OCI-LY7 (cell line): ENCODE measurements around the gene RNASET2. TPM values are rescaled to one million over a fixed set of nuclear protein-coding genes. Genes with fewer than 3 reads are reported as not detected.

Source experiments
- BruUV-seq: library from RNA; stranded (reverse); fragments of 400-500 nt; replicated peaks from 2 replicates; lab custom pipeline; 2021; lab: Mats Ljungman, UMichigan
- CTCF ChIA-PET: fragments of 300-600 bp; sonication (Branson Sonifier 250); formaldehyde crosslinking; loops from one replicate; lab custom pipeline; 2022; ENCODE audit warnings: antibody characterized with exemption; ENCODE audit not compliant: unreplicated experiment; lab: Charles Lee
- POLR2A ChIA-PET: fragments of 300-600 bp; sonication (Branson Sonifier 250); formaldehyde crosslinking; loops from one replicate; lab custom pipeline; 2022; ENCODE audit warnings: antibody characterized with exemption; lab: Charles Lee
- DNase-seq: peaks from one replicate; pipeline ENCODE4 v3.0.0-alpha.2; 2015; ENCODE audit warnings: low spot score
- H2AFZ ChIP-seq: fragments of 200-600 bp; sonication (generic), shearing (Covaris generic); 2 replicates; pipeline ENCODE4 v1.6.1; 2014; ENCODE audit warnings: mild to moderate bottlenecking, antibody characterized with exemption, low read length, moderate library complexity
- H3K27ac ChIP-seq: fragments of 200-600 bp; sonication (generic); 2 replicates; pipeline ENCODE4 v1.5.1; 2014; ENCODE audit warnings: mixed run types, low read depth, mild to moderate bottlenecking, moderate library complexity, low read length, inconsistent platforms; ENCODE audit not compliant: poor library complexity, severe bottlenecking
- H3K36me3 ChIP-seq: fragments of 200-600 bp; sonication (generic); 2 replicates; pipeline ENCODE4 v1.6.1; 2014; ENCODE audit warnings: mild to moderate bottlenecking, antibody characterized with exemption, low read length, moderate library complexity, mixed read lengths; ENCODE audit not compliant: insufficient read depth
- H3K4me1 ChIP-seq: fragments of 200-600 bp; sonication (generic); 2 replicates; pipeline ENCODE4 v1.5.1; 2014; ENCODE audit warnings: mild to moderate bottlenecking, low read length; ENCODE audit not compliant: insufficient read depth, poor library complexity, severe bottlenecking
- H3K4me2 ChIP-seq: fragments of 200-600 bp; sonication (generic); 2 replicates; pipeline ENCODE4 v1.6.1; 2014; ENCODE audit warnings: mild to moderate bottlenecking, low read length
- H3K4me3 ChIP-seq: fragments of 200-600 bp; sonication (generic); 2 replicates; pipeline ENCODE4 v1.5.1; 2014; ENCODE audit warnings: mild to moderate bottlenecking, low read depth, low read length; ENCODE audit not compliant: poor library complexity, severe bottlenecking
- H3K79me2 ChIP-seq: fragments of 200-600 bp; sonication (generic); 2 replicates; pipeline ENCODE4 v1.6.1; 2016; ENCODE audit warnings: low read depth, mild to moderate bottlenecking, low read length, moderate library complexity, mixed read lengths; ENCODE audit not compliant: insufficient read depth
- H3K9me2 ChIP-seq: fragments of 200-600 bp; sonication (generic); 2 replicates; pipeline ENCODE4 v1.6.1; 2016; ENCODE audit warnings: mild to moderate bottlenecking, low read length, mixed read lengths; ENCODE audit not compliant: insufficient read depth
- H3K9me3 ChIP-seq: fragments of 200-600 bp; sonication (generic); 2 replicates; pipeline ENCODE4 v1.6.1; 2014; ENCODE audit warnings: mild to moderate bottlenecking, mixed run types, low read length, mixed read lengths
- H4K20me1 ChIP-seq: fragments of 200-600 bp; sonication (generic); 2 replicates; pipeline ENCODE4 v1.6.1; 2014; ENCODE audit warnings: mild to moderate bottlenecking, antibody characterized with exemption, low read length, moderate library complexity, mixed read lengths; ENCODE audit not compliant: insufficient read depth
- CTCF ChIP-seq: fragments of 200-600 bp; sonication (generic); conservative IDR thresholded peaks from 2 replicates; pipeline ENCODE4 v1.5.1; 2014; ENCODE audit warnings: mild to moderate bottlenecking, antibody characterized with exemption, low read length, moderate library complexity, mixed read lengths
- EZH2phosphoT487 ChIP-seq: fragments of 200-600 bp; sonication (generic); IDR thresholded peaks from 2 replicates; pipeline ENCODE4 v1.6.1; 2018; ENCODE audit warnings: low read depth, borderline replicate concordance, mild to moderate bottlenecking, mixed run types, antibody characterized with exemption, low read length, moderate library complexity, mixed read lengths
- intact Hi-C: fragments of 100-400 bp; cut with micrococcal nuclease; formaldehyde crosslinking; loops from one replicate; pipeline ENCODE4 v1.10.0; 2022; ENCODE audit not compliant: unreplicated experiment
- total RNA-seq, 2 experiments: library from RNA; depleted of rRNA in 1 of 2; stranded (reverse); fragments of >200 nt in 1 of 2; shearing (Covaris generic) in 1 of 2; gene quantifications; 2 replicates each; pipeline ENCODE4 v1.2.3, GENCODE V29; 2014 to 2022

The RNASET2 gene
- total RNA-seq, 2 experiments from 2014 or later: 71.7 to 105 TPM

DNA sequence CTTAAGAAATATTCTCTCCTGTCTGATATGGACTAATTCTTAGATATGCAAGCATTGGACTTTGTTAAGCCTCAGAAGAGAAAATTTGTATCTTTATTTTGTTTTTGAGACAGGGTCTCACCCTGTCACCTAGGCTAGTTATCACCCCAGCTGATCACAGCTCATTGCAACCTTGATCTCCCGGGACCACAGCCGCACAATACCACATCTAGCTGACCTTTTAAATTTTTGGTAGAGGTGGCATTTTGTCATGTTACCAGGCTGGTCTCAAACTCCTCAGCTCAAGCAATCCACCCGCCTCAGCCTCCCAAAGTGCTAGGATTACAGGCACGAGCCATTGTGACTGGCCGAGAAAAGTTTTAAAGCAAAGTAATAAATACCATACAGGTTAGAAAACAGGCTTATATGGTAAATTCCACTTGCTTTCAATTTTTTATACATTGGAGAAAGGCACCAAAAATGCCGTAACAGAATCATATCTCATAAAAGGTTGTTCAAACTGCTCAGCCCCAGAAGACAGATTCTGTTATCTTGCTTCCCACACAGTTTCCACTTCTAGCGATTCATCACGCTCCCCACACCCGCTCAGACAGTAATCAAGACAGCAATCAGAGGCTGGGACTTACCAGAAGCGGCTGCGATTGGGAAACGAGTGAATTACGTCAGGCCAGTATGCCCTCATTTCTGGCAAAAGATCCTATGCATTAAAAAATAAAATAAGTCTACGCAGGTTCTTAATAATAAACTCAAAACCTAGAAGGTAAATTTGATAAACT, 13.8 kb downstream of the RNASET2 start:
- no TSS peak for BruUV-seq
- DNase-seq: no peak
- POLR2A ChIA-PET: interaction anchor here (0.9 to 1.1 kb wide), 2 partner anchors 11 to 17 kb away, joined by 3 read pairs; no protein-coding TSS in a partner anchor

DNA sequence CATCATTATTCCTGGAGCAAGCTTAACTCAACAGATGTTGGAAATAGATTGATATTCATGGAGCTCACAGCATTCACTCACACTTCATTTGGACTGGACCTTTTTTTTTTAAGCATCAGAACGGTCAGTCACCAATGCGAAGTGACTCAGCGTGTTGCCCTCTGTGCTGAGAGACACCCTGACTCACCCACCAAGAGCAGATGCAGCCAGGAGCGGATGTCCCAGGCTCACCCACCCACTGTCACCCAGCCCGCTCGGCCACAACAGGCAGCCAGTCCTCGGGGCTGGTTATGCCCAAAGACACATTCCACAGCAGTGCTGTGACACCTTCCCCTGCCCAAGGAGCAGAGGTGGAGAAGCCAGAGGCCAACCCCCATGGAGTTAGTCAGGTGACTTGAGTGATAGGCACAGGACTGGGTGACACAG, 15.7 kb downstream of the RNASET2 start:
- no TSS peak for BruUV-seq
- no peaks in the 10 kb centered on the region for H3K79me2 ChIP-seq
- DNase-seq: no peak
- TF ChIP-seq EZH2phosphoT487: no peak
- no peak for TF ChIP-seq CTCF
- no peaks in the 10 kb centered on the region for H3K9me3 ChIP-seq
- no peak overlapping the region for H3K4me3 ChIP-seq
- peaks cover 86% of the 10 kb centered on the region for H3K36me3 ChIP-seq
- intact Hi-C loops: no loop called here
- peaks cover 9% of the 10 kb centered on the region for H3K4me1 ChIP-seq
- H2AFZ ChIP-seq: no peak overlapping the region
- ChIA-PET CTCF (interaction anchor here (0.6 kb wide), 1 partner anchor 10 kb away, joined by 4 read pairs; no protein-coding TSS in a partner anchor), POLR2A (no interaction called here)
- no peaks in the 10 kb centered on the region for H3K9me2 ChIP-seq
- no peak overlapping the region for H3K4me2 ChIP-seq
- no peaks in the 10 kb centered on the region for H4K20me1 ChIP-seq
- H3K27ac ChIP-seq: no peak overlapping the region

More for the DNA sequence above, 13.8 kb downstream of the RNASET2 start:
- CTCF ChIA-PET: no interaction called here
- Histone ChIP-seq H3K9me3 (no peaks in the 10 kb centered on the region), H3K36me3 (peaks cover 89% of the 10 kb centered on the region), H3K79me2 (no peaks in the 10 kb centered on the region), H4K20me1 (no peaks in the 10 kb centered on the region), H3K27ac (no peak overlapping the region), H3K4me3 (no peak overlapping the region), H3K4me2 (no peak overlapping the region), H2AFZ (no peak overlapping the region), H3K9me2 (no peaks in the 10 kb centered on the region), H3K4me1 (no peaks in the 10 kb centered on the region)
- intact Hi-C loops: no loop called here
- TF ChIP-seq EZH2phosphoT487 (no peak), CTCF (no peak)

- no peak for DNase-seq
- Histone ChIP-seq H3K9me3 (no peaks in the 10 kb centered on the region), H3K9me2 (no peaks in the 10 kb centered on the region), H2AFZ (no peak overlapping the region), H4K20me1 (no peaks in the 10 kb centered on the region), H3K27ac (no peak overlapping the region), H3K36me3 (peaks cover 85% of the 10 kb centered on the region), H3K4me3 (no peak overlapping the region), H3K79me2 (no peaks in the 10 kb centered on the region), H3K4me2 (no peak overlapping the region), H3K4me1 (peaks cover 9% of the 10 kb centered on the region)
- ChIA-PET POLR2A (no interaction called here), CTCF (interaction anchor here (0.6 kb wide), 1 partner anchor 10 kb away, joined by 4 read pairs; no protein-coding TSS in a partner anchor)
- TF ChIP-seq CTCF (no peak), EZH2phosphoT487 (no peak)
- intact Hi-C loops: no loop called here
- BruUV-seq: no TSS peak
Observed at GRCh38 chr6:166939894-166940293, 16.5 kb downstream of the RNASET2 start.
